ENCODE results near the gene SLC16A11.

Gene SLC16A11

GRCh38 chr17:7022781-7023571, 20.9 kb downstream of the SLC16A11 start, which contains the start of gene BCL6B:
Gene BCL6B (plus strand): TSS chr17:7023050. CDS start chr17:7023672, 622 bp downstream.
- peak within 1 kb of the TSS; percentile 84 to 90 for H3K4me3 Mint-ChIP-seq
- peaks cover 66% of the 10 kb centered on the region for H3K4me1 Mint-ChIP-seq
- ATAC-seq (no peak), DNase-seq (peak; percentile 35 to 50)
- peaks cover 17% of the 10 kb centered on the region for H3K27me3 Mint-ChIP-seq
- peak within 1 kb of the TSS; percentile 10 to 97 for H3K27ac Mint-ChIP-seq
- H3K9me3 Mint-ChIP-seq, result no peaks in the 10 kb centered on the region

- ATAC-seq, result peak; percentile 82
- Mint-ChIP-seq H3K27ac (peak overlapping the region in 1 of 2 donors; percentile 97), H3K4me3 (peak overlapping the region; percentile 84 to 90), H3K27me3 (peaks cover 17% of the 10 kb centered on the region), H3K4me1 (peaks cover 74% of the 10 kb centered on the region), H3K9me3 (no peaks in the 10 kb centered on the region)
- peak; percentile 90 to 92 for DNase-seq
Measured at GRCh38 chr17:7021993-7022778, 21.7 kb downstream of the SLC16A11 start.

- Mint-ChIP-seq H3K4me3 (peak overlapping the region; percentile 84 to 90), H3K27ac (no peak overlapping the region), H3K4me1 (peaks cover 85% of the 10 kb centered on the region), H3K27me3 (peaks cover 17% of the 10 kb centered on the region), H3K9me3 (no peaks in the 10 kb centered on the region)
- ATAC-seq, result no peak
- no peak for DNase-seq
Measured at GRCh38 chr17:7020894-7021664, 22.8 kb downstream of the SLC16A11 start.

GRCh38 chr17:7019839-7020519, 23.9 kb downstream of the SLC16A11 start:
- no peaks in the 10 kb centered on the region for H3K9me3 Mint-ChIP-seq
- no peak overlapping the region for H3K4me3 Mint-ChIP-seq
- peaks cover 92% of the 10 kb centered on the region for H3K4me1 Mint-ChIP-seq
- no peak overlapping the region for H3K27ac Mint-ChIP-seq
- no peak for DNase-seq
- peaks cover 17% of the 10 kb centered on the region for H3K27me3 Mint-ChIP-seq
- ATAC-seq, result no peak

GRCh38 chr17:7019367-7019766, 24.5 kb downstream of the SLC16A11 start:
- Mint-ChIP-seq H3K27ac (no peak overlapping the region), H3K4me1 (peaks cover 90% of the 10 kb centered on the region), H3K4me3 (no peak overlapping the region), H3K9me3 (no peaks in the 10 kb centered on the region), H3K27me3 (peaks cover 17% of the 10 kb centered on the region)
- DNase-seq, result no peak
- ATAC-seq, result no peak

GRCh38 chr17:7018331-7018964, 25.4 kb downstream of the SLC16A11 start:
- H3K27ac Mint-ChIP-seq, result peak overlapping the region in 1 of 2 donors; percentile 24
- peak overlapping the region in 1 of 2 donors; percentile 86 for H3K4me3 Mint-ChIP-seq
- DNase-seq (no peak), ATAC-seq (no peak)
- H3K27me3 Mint-ChIP-seq, result peaks cover 17% of the 10 kb centered on the region
- H3K9me3 Mint-ChIP-seq, result no peaks in the 10 kb centered on the region
- H3K4me1 Mint-ChIP-seq, result peaks cover 81% of the 10 kb centered on the region

GRCh38 chr17:7017827-7018200, 26.1 kb downstream of the SLC16A11 start:
- Mint-ChIP-seq H3K27me3 (peaks cover 17% of the 10 kb centered on the region), H3K9me3 (no peaks in the 10 kb centered on the region), H3K27ac (peak overlapping the region in 1 of 2 donors; percentile 24), H3K4me1 (peaks cover 74% of the 10 kb centered on the region), H3K4me3 (peak overlapping the region; percentile 86 to 89)
- DNase-seq (peak in 1 of 2 donors; percentile 62), ATAC-seq (no peak)

GRCh38 chr17:7016886-7017826, 26.7 kb downstream of the SLC16A11 start:
- Mint-ChIP-seq H3K4me3 (peak overlapping the region; percentile 86 to 89), H3K27me3 (peaks cover 17% of the 10 kb centered on the region), H3K9me3 (no peaks in the 10 kb centered on the region), H3K27ac (peak overlapping the region in 1 of 2 donors; percentile 88), H3K4me1 (peaks cover 68% of the 10 kb centered on the region)
- no peak for ATAC-seq
- DNase-seq, result no peak

GRCh38 chr17:7016418-7016817, 27.5 kb downstream of the SLC16A11 start:
- DNase-seq (peak in 1 of 2 donors; percentile 50), ATAC-seq (no peak)
- Mint-ChIP-seq H3K4me1 (peaks cover 64% of the 10 kb centered on the region), H3K27me3 (peaks cover 15% of the 10 kb centered on the region), H3K27ac (peak overlapping the region; percentile 74 to 88), H3K4me3 (peak overlapping the region; percentile 86 to 89), H3K9me3 (no peaks in the 10 kb centered on the region)

- peak; percentile 68 for ATAC-seq
- Mint-ChIP-seq H3K4me3 (peak overlapping the region; percentile 86 to 89), H3K9me3 (no peaks in the 10 kb centered on the region), H3K4me1 (peaks cover 64% of the 10 kb centered on the region), H3K27me3 (peaks cover 3% of the 10 kb centered on the region), H3K27ac (peak overlapping the region; percentile 88 to 97)
- DNase-seq, result peak; percentile 85 to 93
Measured at GRCh38 chr17:7014995-7015958, 28.6 kb downstream of the SLC16A11 start.

GRCh38 chr17:7014261-7014994, 29.5 kb downstream of the SLC16A11 start:
- Mint-ChIP-seq H3K4me3 (peak overlapping the region; percentile 95 to 97), H3K9me3 (no peaks in the 10 kb centered on the region), H3K27me3 (no peaks in the 10 kb centered on the region), H3K4me1 (peaks cover 64% of the 10 kb centered on the region), H3K27ac (peak overlapping the region; percentile 90 to 100)
- ATAC-seq, result peak; percentile 87
- peak; percentile 98 to 99 for DNase-seq

GRCh38 chr17:7011942-7012254, 32.0 kb downstream of the SLC16A11 start:
- Mint-ChIP-seq H3K4me3 (peak overlapping the region; percentile 95 to 97), H3K27me3 (no peaks in the 10 kb centered on the region), H3K4me1 (peaks cover 52% of the 10 kb centered on the region), H3K9me3 (no peaks in the 10 kb centered on the region), H3K27ac (peak overlapping the region; percentile 100)
- ATAC-seq, result no peak
- no peak for DNase-seq

All from stimulated activated naive CD8-positive, alpha-beta T cell treated with anti-CD3 and anti-CD28 coated beads, Interleukin-15, amount 100 ng/mL, for 72 hours (primary cell).